ENCODE measurements around the gene DPP8.
"Not testable (repeated sequence)": the region's sequence is repeated elsewhere in the genome, so short reads cannot be mapped to it uniquely, and the experiment has no call there.

Gene DPP8

DNA sequence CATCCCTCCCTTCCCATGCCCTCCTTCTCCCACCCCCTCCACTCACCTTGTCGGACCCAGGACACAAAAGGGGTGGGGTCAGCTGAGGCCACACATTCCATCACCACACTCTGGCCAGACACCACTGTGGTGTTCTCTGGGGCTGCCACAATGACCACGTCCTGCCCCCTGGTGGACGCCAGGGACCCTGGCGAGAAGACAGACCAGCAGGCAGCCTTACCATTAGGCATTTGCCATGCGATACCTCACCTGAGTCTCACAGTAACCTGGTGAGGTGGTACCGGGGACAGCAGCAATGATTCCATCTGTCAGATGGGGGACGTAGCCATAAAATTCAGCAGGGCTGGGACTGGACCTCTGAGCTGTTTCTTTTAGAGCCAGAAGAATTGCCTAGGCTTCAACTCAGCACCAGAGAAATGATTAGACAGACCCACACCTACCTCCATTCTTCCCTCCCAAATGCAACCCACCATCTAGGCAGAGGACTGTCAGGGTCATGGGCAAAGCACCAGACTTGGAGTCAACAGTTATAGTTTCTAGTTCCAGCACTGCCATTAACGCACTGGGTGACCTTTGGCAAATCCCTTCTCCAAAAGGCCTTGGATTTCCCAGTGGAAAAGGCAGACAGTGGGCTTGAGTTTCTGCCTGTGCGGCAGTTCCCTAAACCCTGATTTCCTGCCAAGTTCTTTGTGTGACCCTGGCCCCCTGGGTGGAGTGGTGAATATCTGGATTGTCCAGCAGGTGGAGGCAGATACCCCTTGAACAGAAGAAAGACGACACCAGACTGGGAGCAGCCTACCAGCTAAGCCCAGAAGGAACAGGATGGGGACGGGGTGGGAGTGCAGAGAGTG lies 116.5 kb downstream of the DPP8 start:
- peak; percentile 43 for DNase-seq

DNA sequence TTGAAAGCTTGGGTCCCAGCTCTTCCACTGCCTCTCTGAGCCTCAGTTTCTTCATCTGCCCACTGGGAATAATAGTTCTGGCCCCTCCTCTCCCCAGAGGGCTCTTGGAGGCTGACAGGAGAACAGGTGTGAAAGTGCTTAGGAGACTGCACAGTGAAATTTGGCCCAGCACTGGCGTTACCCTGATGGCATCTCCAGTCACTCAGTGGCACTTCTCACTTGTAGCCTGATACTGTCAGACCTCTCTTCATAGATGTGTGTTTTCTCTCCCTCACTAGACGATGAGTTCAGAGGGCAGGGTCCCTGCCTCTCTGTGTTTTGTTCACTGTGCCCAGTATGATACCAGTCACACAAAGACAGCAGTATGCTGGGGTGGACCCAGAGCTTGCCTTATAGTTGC lies 117.5 kb downstream of the DPP8 start:
- DNase-seq, result no peak

DNA sequence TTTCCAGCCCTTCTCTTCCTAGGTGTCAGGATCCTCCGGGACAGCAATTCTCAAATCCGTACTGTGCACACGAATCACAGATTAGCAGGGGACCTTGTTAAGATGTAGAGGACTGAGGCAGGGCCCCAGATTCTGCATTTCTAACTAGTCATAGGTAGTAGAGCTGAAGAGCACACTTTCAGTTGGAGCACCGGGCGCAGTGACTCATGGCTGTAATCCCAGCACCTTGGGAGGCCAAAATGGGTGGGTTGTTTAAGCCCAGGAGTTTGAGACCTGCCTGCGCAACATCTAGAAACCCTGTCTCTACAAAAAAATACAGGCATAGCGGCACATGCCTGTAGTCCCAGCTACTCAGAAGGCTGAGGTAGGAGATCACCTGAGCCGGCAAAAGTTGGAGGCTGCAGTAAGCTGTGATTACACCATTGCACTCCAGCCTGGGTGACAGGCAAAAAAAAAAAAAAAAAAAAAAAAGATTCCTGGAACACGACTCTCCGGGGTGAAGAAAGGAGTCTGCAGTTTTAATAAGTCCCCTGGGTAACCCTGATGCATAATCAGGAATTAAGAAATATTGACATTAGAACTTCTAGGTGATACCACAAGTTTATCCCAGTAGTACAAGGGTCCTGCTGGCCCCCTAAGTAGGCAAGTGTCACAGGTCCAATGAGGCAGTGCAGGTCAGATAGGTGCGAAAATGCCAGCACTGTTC lies 118.3 kb downstream of the DPP8 start:
- no peak for DNase-seq

DNA sequence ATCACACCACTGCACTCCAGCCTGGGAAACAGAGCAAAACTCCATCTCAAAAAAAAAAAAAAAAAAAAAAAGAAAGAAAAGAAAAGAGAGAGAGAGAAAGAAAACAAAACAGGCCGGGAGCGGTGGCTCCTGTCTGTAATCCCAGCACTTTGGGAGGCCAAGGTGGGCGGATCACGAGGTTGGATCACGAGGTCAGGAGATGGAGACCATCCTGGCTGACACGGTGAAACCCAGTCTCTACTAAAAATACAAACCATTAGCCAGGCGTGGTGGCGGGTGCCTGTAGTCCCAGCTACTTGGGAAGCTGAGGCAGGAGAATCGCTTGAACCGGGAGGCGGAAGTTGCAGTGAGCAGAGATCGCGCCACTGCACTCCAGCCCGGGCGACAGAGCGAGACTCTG lies 119.0 kb downstream of the DPP8 start:
- DNase-seq, result not testable (repeated sequence)

DNA sequence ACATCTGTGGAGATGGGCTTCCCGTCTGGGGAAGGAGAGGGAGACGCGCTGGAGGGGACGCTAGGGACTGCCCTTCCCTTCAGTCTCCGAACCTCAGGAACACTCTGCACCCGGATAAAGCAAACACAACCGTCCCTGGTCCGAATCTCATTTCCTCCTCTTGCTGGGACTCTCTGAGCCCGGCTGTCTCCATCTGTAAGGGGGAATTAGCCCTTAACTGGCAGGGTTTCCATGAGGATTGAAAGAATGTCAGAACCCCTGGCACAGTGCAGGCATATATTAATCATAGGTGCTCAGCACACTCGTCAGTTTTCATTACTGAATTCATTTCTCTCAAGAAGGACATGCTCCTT lies 120.5 kb downstream of the DPP8 start:
- no peak for DNase-seq

DNA sequence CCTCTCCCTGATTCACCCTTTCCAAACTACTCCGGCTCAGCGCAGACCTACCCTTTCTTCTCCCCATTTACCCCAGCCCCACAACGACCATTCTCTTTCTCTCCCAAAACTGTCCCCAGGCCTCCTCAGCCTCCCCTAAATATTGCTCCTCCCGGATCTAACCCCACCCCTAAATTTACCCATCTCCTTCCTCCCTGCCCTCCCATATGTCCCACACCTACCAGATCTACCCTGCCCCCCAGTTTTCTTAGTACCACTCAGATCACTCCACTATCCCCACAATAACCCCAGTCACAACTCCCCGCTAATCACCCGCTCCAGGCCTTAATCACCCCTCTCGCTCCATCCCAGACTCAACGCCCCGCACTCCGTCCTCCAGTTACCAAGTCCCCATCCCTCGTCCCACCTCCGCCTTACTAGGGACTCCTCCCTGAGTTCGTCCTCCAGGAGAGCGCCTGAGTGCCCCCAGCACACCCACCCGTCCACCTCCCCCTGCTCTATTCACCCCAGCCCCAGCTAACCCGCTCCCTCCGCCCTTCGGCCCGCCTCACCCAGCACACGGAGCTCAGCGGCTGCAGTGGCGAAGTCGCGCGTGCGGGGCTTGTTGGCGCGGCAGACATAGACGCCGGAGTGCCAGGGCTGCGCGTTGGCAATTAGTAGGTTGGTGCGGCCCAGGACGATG lies 121.1 kb downstream of the DPP8 start:
- no peak for DNase-seq

DNA sequence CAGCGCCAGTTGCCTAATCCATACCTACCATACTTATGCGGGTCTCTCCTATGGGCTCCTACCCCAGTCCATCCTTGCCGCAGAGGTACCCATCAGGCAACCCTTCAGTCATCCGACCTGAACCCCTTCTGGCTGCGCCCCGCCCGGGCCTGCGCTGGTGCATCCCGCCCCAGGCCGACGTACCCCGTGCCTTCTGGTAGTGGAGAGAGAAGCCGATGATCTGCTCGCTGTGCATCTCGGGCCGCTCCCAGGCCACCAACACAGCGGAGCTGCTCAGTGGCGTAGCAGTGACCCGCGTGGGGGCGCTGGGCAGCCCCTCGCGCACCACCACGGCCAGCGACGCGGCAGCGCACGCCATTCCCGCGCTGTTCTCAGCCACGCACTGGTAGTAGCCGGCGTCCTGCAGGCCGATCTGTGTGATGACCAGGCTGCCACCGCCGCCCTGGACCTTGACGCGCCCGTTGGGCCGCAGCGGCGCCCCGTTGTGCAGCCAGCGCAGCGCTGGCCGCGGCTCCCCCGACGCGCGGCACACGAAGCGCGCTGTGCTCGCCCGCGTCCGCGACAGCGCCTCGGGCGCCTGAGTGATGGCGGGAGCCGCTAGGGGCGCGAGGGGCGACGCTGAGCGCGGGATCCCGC lies 121.8 kb downstream of the DPP8 start:
- no peak for DNase-seq

DNA sequence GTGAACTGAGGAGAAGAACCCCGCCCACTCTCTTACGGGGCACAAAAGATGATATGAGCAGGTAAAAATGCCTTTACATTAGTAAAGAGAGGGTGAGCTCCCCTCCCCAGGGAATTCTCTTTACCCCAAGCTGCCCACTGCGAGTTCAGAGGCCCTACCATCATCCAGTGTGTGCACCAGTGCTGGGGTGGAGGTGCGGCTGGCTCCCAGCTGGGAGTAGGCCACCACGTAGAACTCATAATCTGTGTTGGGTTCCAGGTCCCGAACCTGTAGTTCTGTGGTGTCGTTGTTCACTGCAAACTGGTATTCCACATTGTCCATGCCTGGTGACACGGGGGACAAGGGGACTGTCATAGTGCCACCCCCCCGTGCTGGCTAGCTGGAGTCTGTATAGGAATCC lies 122.6 kb downstream of the DPP8 start:
- DNase-seq, result no peak

DNA sequence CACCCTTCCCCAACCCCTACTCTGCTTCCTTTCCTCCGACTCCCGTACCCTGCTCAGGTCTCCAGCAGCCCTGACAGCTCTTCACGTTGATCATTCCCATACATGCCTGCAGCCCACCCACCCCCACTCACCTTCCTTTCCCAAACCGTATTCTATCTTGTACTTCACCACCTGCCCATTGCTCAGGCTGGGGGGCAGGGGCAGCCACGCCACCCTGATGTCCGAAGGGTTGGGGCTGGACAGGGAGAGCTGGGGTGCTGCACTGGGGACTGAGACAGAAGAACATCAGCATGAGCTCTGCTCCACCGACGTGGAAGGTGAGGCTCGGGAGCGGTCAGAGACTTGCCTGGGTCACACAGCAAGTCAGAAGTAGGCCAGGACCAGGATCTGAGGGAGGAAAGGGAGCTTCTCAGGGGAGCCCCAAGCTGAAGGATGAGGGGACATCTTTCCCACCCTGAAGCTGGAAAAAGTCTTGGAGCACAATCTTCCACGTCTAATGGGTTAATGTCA lies 123.2 kb downstream of the DPP8 start:
- no peak for DNase-seq

DNA sequence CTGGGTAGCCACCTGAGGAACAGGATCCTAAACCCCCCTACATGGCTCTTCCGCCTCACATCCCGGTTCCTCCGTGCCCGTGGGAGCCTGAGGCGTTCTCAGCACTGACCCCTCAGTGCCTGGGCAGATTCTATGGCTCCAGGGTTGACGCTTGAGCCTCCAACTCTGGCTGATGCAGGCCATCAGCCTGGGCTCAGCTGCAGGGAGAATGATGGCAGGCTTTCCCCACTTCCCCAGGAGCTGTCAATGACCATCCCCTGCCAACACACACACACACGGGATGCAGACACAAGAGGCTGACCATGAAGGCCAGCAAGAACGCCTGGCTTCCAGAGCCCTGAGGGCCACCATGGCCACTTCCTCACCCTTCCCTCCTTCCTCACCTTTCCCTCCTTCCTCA lies 123.9 kb downstream of the DPP8 start:
- no peak for DNase-seq

DNA sequence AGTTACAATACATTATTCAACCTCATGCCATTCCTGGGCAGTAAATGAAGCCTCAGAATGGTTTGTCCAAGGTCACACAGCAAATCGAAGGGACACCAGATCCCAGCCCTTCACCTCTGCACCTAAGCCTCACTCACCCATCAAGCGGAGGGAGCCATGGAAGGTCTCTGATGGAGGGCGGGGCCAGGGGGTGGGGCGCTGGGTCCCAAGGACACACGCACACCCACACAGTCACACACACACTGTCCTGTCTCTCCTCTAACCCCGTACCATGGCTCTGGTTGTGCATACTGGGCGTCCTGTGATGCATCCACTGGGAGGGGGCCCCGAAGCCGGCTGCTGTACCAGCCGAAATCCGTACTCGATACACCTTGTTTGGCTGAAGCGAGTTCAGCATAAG lies 124.4 kb downstream of the DPP8 start:
- DNase-seq, result no peak

Data from NCI-H774 (cell line).